ENCODE data around the gene CRMP1.

GRCh38 chr4:5933116-5933515 is 40.2 kb upstream of the CRMP1 start:
- TF ChIP-seq POLR2A (IDR thresholded peaks at IDR 0.05; ENCODE audit: low read depth) (no peak), CTCF (IDR thresholded peaks at IDR 0.05) (no peak)

All from esophagus muscularis mucosa (tissue), 3 donors.